Measurements from ENCODE around the gene UBE2D4.
"Not testable (repeated sequence)": the region's sequence is repeated elsewhere in the genome, so short reads cannot be mapped to it uniquely, and the experiment has no call there.

Gene UBE2D4

DNA sequence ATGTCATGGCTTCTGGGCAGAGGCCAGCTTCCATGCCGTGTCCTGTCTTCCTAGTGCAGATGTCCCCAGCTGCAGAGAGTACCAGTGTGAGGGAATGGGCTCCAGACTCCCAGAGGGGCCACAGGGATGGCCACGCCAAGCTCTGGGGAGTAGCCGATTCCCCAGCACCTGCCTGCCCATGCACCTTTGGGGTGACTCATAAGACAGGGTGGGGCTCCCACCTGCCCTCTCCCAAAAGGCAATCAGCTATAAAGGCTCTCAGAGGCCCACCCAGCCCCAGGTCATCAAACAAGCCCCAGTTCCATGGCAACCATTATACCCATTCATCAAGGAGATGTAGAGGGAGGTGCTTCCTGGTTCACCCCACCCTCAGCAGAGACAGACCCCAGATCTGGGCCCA, 71.3 kb downstream of the UBE2D4 start, which contains the start of gene SPDYE1:
Gene SPDYE1 (plus strand): TSS at position 366 of the 400 bp plus-strand sequence. CDS start 2,053 bp downstream, outside the sequence.
- not testable (repeated sequence) for DNase-seq (ENCODE audit: low read depth, low spot score); H3K4me3 ChIP-seq; H3K36me3 ChIP-seq (ENCODE audit: insufficient read depth, low read length)

More for the DNA sequence above, 71.3 kb downstream of the UBE2D4 start, which contains the start of gene SPDYE1:
- H3K9me3 ChIP-seq (ENCODE audit: low read depth, low read length); H3K27ac ChIP-seq; H3K9ac ChIP-seq (ENCODE audit: insufficient read length): not testable (repeated sequence)
